HG03442 (cell line): Measurements from ENCODE around the gene ANKRD34A.

ENCODE experiments used
- ATAC-seq: cut with Tn5 transposase; IDR thresholded peaks from one replicate; pipeline ENCODE4 v1.9.1; 2021; ENCODE audit warnings: mild to moderate bottlenecking, moderate library complexity; ENCODE audit not compliant: unreplicated experiment

Gene ANKRD34A

DNA sequence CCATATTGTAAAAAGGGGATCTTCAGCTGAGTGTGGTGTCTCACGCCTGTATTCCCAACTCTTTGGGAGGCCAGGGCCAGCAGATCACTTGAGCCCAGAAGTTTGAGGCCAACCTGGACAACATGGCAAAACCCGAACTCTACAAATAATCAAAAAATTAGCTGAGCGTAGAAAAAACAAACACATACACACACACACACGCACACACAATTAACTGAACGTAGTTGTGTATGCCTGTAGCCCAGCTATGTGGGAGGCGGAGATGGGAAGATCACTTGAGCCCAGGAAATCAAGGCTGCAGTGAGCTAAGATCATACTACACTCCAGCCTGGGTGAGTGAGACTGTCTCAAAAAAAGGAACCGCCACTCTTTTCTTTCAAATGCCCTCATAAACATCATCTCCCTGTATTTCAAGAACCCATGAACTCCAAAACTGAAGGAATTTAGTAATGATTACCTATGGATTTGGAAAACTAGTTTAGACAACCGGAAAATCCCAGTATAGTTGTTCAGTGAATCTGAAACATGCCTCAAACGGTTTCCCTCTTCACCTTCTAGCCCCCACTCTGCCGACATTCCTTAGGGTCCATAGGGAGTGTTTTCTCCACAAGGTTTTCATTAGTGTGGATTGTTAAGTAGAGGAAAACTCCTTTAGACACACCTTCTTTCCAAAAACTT lies 27.5 kb upstream of the ANKRD34A start:
- no peak for ATAC-seq

DNA sequence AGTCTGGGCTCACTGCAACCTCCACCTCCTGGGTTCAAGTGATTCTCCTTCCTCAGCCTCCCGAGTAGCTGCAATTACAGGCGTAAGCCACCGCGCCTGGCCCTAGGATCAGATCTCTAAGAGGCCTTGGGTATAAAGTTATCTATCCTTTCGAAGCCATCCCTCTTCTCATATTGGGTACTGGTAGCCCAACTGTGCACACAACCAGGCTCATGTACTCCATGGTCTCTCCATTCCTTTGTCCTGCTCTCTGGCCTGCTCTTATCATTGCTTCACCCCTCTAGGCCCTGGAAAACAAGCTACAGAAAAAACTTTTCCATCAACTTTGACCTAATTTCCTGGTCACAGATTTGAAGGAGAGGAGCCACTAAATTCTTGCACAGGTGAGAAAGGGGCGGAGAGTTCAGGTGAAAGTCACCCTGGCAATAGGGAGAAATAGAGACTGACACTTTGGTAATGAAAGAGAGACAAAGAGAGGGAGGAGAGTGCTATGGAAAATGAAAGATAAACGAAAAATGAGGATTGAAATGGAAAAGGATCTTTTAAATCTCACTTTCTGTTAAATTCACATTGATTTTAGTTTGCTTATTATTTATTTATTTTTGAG lies 26.0 kb upstream of the ANKRD34A start:
- ATAC-seq: no peak

DNA sequence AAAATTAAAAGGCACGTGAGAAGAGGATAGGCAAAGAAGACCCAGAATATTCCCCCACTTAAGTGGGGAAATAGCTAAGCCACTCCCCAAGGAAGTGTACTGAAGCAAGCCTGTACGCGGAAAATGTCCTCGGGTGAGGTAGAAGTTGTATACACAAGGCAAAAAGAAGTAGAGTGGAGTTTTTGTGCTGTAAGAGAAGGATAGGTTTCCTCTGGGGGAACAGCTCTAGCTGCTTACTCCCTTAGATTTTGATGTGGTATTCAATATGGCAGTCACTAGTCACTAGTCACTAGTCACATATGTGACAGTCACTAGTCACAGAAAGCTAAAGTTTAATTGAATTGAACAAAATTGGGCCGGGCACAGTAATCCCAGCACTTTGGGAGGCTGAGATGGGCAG lies 24.4 kb upstream of the ANKRD34A start:
- ATAC-seq: no peak

DNA sequence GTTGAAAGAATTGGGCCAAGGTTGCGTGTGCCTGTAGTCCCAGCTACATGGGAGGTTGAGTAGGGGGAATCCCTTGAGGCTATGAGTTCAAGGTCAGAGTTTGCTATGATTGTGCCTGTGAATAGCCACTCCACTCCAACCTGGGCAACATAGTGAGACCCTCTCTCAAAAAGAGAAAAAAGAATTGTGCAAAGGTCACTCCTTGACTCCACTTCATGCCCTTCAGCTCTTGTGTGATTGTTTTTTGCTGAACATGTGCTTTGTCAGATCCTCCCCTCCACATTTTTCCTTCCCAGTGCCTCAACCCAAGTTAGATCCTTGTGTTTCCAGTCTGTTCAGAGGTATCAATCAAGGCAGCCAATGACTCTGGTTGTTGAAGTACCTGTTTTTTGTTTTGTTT lies 23.6 kb upstream of the ANKRD34A start:
- ATAC-seq: no peak

DNA sequence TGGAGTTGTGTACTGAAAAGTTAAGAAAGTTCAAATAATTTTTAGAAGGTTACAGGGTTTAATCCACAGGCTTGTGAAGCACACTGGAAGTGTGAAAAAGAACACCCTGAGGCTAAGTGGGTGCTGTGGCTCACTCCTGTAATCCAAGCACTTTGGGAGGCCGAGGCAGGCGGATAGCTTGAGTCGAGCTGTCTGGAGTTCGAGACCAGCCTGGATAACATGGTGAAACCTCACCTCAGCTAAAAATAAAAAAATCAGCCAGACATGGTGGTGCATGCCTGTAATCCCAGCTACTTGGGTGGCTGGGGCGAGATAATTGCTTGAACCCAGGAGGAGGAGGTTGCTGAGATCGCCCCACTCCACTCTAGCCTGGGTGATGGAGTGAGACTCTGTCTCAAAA lies 22.2 kb upstream of the ANKRD34A start:
- no peak for ATAC-seq

DNA sequence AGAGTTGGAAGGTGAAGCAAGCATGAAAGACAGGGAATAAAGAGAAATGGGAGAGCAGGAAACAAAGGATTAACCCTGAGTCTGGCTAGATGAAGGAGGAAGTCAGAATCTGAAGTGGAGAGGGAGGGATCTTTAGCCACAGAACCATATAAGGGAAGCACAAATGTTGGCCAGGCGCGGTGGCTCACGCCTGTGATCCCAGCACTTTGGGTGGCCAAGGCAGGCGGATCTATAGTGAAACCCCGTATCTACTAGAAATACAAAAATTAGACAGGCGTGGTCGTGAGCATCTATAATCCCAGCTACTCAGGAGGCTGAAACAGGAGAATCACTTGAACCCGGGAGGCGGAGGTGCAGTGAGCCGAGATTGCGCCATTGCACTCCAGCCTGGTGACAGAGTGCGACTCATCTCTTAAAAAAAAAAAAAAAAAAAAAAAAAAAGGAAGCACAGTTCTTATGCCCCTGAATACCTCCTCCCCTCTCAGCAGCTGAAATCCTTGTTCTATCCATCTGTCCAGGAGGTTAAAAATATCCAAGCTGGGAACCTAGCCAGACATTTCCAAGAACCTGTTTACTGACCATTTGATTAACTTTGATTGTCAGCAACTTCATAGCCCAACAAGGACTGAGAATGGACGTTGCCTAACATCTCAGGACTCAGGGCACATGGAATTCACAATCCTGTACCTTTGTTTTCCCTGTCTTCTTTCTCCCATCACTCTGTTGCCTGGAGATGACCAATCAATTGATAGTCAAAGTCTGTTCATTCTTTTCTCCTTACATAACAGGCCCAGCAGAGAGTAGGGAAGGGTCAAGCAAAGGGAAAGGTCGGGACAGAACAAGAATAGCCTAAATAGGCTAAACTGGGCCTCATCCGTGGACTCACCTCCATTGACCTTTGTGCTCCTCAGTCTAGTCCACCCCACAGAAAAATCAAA lies 21.4 kb upstream of the ANKRD34A start:
- ATAC-seq: no peak

DNA sequence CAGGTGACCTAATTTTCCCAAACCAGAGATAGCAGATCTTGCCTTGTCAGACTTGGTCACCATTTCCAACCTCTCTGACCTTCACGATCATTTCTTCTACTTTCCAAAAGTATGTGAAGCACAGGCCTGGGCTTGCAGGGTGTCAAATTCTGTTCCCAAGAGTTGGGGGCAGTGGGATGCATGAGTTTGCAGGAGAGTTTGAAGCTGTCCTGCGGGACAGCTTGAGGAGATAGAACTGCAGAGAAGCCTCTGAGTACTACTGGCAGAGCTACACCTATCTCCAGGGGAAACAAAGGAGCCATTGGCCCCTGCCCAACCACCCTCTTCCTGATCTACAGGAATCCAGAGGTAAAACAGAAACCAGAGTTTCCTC lies 20.7 kb upstream of the ANKRD34A start:
- no peak for ATAC-seq

DNA sequence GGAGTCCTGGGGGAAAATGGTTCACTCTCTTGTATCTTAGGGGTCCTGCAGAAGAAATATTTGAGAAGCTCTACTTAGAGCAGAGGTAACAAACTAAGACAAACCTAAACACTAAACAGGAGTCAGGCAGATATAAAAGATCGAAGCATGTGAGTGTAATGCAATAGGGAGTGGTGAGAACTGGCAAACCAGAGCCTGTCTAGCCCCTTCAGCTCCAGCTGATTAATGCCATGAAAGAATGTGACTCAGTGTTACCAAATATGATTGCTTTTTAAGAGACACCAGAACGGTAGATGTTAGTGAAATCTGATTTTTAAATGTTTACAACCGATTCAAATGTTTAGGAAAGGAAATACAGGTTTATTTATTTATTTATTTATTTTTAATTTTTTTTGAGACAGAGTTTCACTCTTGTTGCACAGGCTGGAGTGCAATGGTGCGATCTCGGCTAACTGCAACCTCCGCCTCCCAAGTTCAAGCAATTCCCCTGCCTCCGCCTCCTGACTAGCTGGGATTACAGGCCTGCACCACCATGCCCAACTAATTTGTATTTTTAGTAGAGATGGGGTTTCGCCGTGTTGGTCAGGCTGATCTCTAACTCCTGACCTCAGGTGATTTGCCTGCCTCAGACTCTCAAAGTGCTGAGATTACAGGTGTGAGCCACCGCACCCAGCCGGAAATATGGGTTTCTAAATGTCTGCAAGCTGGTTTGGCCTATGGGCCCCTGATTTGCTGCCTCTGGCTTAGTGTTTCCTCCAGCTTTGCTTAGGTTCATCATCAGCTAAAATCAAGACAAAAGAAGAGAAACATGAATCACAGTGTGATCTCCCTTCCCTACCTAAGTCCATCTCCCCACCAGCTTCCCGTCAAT lies 19.8 kb upstream of the ANKRD34A start:
- no peak for ATAC-seq

DNA sequence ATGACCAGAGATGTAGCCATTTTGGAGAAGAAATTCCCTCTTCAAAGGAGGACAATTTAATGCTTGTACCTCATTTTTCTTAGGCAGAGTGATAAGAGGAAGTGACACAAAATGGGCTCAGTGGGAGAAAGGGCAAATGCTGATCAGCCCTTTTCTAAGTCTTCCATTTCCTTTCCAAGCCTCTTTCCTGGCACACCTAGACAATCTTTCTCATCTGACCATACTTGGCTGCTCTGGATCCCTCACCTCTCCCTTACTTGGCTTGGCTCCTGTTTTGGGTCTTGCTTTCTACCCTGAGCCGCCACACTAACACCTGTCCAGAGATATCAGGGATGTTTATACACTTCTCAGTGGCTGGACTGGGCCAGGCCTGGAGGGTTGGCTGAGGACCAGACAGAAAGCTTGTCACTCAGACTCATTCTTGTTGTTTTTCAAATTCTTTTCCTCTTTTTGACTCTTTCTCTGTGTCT lies 18.9 kb upstream of the ANKRD34A start:
- ATAC-seq: no peak

DNA sequence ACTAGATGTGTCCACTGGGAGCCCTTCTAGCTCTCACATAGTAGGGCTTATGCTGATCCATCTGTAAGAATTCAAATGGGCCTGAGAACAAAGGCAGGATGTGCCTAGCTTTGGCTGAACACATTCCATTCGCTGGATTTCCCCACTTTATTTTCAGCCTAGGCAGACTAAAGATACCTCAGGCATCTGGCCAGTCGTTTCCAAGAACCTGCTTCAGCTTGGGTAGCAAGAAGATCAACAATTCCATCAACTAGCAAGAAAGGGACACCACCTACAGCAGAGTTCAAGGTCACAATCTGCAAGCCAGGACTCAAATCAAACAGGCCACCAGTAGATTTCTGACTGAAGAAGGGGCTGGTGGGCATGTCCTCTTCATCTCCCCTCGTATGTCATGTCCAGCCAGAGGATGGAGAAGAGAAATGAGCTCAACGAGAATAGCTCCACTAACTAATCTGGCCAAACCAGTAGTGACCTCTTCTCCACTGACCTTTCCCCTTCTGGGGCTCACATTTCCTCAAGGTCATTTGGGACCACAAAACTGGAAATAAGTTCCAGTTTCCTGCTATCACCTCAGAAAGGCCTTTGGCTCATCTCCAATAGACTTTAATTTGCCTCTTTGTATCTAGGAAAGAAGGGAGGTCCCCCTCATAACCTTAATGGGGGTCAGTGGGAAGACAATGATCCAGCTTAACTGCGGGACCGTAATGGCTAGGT lies 17.8 kb upstream of the ANKRD34A start:
- no peak for ATAC-seq

DNA sequence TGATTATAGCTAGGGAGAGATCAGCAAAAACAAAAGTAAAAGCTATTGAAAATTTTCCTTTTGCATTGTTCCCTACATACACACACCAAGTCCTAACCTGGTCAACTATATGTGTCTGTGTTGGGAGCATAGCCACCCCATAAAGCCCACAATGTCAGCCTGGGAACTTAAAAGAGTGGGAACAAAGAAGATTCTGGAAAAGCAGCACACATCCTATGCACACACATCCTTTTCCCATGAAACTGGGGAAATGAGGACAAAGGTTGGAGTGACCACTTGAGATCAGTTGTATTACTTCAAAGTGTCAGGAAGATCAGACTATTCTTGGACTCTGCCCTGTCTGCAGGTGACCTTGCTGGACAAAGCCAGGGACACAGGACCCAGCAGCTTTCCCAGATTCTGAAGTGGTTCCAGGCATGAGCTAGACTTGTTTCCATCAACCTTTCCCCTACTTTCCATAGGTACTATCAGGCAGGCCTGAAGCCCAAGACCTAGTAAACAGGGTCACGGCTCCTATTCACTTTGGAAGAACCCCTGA lies 16.2 kb upstream of the ANKRD34A start:
- ATAC-seq: no peak

DNA sequence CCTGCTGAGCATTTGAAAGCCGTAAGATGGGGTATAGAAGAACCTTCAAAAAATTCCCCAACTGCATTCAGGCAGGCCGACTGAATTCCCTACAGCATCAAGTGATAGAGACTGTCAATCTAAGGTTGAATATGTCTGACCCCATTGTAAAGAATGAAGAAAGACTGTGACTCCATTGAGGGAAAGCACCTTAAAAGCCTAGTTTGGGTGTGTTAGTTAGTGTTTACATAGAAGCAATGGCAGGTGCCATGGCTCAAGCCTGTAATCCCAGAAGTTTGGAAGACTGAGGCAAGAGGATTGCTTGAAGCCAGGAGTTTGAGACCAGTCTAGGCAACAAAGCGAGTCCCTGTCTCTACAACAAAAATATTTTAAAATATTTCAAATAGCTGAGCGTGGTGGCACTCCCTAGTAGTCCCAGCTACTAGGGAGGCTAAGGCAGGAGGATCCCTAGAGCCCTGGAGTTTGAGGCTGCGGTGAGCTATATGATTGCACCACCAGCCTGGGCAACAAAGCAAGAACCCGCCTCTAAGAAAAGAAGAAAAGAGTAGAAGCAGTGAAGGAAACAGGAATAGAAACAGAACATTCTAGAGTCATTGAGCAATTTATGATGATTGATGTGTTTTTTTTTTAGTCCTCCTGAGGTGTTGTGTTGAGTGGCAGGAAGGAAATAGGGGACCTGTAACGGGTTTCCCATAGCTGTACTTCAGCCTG lies 15.5 kb upstream of the ANKRD34A start:
- peak; percentile 28 for ATAC-seq

DNA sequence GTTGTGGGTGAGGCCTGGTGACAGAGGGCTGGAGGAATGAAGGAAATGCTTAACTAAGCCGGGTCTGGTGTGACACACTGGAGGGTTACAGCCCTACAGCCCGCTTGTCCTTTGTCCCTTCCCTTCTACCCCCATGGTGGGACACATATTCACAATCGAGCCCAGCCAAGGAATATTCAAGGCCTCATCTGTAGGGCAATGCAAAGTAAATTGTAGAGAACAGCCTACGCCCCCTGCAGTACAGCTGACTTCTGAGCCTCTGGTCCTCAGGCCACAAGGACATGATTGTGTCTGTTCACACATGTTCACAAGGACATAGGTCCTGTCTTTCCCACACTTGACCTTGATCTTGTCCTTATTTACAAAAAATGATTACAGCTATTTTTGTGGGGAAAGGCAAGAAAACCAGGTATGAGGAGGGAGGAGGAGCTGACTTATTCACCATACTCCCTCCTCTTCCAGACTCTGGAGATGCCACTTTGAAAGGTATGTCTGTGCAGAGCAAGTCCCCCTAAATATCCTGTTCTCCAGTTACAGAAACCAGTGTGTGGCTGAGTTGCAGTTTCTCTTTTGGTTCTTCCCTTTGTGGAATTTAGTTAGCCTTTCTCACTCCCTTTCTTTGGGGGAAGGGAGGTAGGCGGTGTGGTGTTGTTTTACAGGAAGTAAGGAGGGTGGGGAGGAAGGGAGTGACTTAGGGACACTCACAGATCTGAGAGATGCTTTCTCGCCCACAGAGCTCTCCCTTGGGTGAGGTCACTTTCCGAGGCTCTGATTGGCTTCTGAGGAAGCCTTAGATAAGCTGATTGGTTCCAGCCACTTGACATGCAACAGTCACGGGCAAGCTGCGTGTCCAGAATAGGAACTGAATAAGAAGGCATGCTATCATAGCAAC lies 14.7 kb upstream of the ANKRD34A start:
- peak; percentile 83 for ATAC-seq

DNA sequence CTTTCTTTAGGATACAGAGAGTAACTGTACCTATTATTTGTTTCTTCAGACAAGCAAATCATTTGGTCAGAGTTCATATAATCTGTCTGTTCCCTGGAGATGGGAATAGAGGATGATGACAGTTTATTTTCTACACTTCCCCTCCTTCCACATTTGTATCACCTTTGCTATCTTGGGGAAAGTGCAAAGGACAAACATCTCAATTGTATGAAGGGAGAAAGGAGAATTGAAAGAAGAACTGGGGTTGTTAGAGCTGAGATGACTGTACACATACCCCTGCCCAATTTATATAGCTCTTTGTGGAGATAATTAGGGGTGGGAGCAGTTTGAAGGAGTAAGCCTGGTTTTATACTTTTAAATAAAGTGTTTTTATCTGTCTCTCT lies 14.1 kb upstream of the ANKRD34A start:
- no peak for ATAC-seq

DNA sequence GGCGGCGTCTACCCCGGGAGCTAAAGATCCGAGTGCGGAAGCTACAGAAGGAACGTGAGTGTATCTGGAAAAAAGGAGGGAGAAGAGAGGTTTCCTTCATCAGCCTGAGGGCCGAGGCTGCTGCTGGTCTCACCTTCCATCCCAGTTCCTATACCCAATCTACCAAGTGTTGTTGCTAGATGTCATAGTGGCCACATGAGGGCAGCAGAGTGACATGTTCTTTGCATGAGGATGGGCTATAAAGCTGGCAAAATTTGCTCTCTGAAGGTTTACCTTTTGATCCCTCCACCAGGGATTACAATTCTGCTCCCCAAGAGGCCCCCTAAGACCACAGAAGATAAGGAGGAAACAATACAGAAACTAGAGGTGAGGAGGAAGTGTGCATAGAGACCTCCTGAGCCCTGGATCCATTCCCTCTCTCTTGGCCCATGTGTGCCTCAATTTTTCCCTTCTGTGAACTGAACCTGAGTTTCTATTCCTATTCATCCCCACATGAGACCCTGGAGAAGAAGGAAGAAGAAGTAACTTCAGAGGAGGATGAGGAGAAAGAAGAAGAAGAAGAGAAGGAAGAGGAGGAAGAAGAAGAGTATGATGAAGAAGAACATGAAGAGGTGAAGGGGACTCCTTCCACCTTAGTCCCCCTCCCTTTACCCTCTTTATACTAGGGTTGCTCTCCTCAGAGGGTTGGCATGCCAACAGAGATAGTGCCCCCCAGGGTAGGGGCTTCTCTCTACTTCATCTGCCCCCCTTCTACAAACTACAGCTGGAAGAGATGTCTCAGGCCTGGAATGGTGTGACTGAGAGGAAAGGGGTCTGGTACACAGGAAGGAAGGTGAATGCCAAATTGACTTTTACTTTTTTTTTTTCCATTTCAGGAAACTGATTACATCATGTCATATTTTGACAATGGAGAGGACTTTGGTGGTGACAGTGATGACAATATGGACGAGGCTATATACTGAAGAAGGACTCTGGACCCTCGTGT lies 13.4 kb upstream of the ANKRD34A start:
- ATAC-seq: no peak

DNA sequence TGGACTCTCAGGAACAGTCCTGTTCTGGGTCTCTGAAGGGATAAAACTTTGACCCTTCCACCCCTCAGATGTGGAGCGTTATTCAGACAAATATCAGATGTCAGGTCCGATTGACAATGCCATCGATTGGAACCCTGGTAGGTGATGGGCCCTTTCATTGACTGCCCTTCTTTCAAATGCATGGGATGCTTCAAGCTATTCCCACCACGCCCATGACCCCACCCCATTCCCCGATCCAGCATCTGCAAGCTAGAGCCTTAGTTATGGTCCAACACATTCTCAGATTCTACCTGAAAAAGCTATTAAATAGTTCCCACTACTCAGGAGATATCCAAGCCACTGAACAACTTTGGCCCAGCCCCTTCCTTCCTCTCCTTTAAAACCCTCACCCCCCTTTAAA lies 12.6 kb upstream of the ANKRD34A start:
- no peak for ATAC-seq

DNA sequence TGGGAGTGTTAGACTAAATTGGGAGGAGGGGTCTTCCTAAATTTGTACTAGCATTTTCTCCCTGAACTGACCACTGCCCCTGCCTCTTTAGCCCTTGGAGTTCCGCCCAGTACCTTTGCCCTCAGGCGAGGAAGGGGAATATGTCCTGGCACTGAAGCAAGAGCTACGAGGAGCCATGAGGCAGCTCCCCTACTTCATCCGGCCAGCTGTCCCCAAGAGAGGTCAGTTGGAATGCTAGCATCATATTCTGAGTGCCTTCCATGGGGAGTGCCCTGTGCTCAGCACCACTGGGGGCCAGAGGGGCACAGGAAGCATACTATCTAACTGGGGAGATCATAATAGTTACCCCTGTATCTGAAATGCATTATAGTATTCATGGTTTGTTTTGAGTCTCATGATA lies 10.8 kb upstream of the ANKRD34A start:
- ATAC-seq: no peak
